ENCODE measurements around the gene ZNF337. TPM values are rescaled to one million over a fixed set of nuclear protein-coding genes. Genes with fewer than 3 reads are reported as not detected.
"Not testable (repeated sequence)": the region's sequence is repeated elsewhere in the genome, so short reads cannot be mapped to it uniquely, and the experiment has no call there.

Gene ZNF337
- total and polyA plus RNA-seq, 9 donors = 14.6 to 28.0 (median 20.1) TPM

GRCh38 chr20:25726357-25726756 is 29.7 kb upstream of the ZNF337 start:
- Histone ChIP-seq H3K27ac (ENCODE audit: low read length) (no peak overlapping the region), H3K9me3 (replicated peaks; ENCODE audit: control insufficient read depth, low read depth, low read length) (peaks cover 17% of the 10 kb centered on the region)

GRCh38 chr20:25725639-25726038 is 29.0 kb upstream of the ZNF337 start:
- Histone ChIP-seq H3K27ac (ENCODE audit: low read length) (no peak overlapping the region), H3K9me3 (replicated peaks; ENCODE audit: control insufficient read depth, low read depth, low read length) (peaks cover 17% of the 10 kb centered on the region), H3K27me3 (ENCODE audit: control insufficient read depth, insufficient read depth, low read length) (no peaks in the 10 kb centered on the region), H3K4me1 (ENCODE audit: control insufficient read depth, insufficient read depth, low read length) (no peaks in the 10 kb centered on the region), H3K36me3 (ENCODE audit: control insufficient read depth, insufficient read depth, low read length) (no peaks in the 10 kb centered on the region), H3K4me3 (ENCODE audit: low read length) (no peak overlapping the region)
- no peak for DNase-seq

More at GRCh38 chr20:25726357-25726756, 29.7 kb upstream of the ZNF337 start:
- Histone ChIP-seq H3K36me3 (ENCODE audit: control insufficient read depth, insufficient read depth, low read length) (no peaks in the 10 kb centered on the region), H3K4me3 (ENCODE audit: low read length) (no peak overlapping the region), H3K27me3 (ENCODE audit: control insufficient read depth, insufficient read depth, low read length) (no peaks in the 10 kb centered on the region), H3K4me1 (ENCODE audit: control insufficient read depth, insufficient read depth, low read length) (no peaks in the 10 kb centered on the region)
- no CpG with 5 or more reads among the region's 1 CpG for WGBS (ENCODE audit: insufficient coverage)
- DNase-seq = no peak

- no peaks in the 10 kb centered on the region for H3K36me3 ChIP-seq (ENCODE audit: control insufficient read depth, insufficient read depth, low read length)
- H3K4me3 ChIP-seq (ENCODE audit: low read length) = no peak overlapping the region
- no peaks in the 10 kb centered on the region for H3K27me3 ChIP-seq (ENCODE audit: control insufficient read depth, insufficient read depth, low read length)
- no CpG with 5 or more reads among the region's 2 CpGs for WGBS (ENCODE audit: insufficient coverage)
- no peaks in the 10 kb centered on the region for H3K4me1 ChIP-seq (ENCODE audit: control insufficient read depth, insufficient read depth, low read length)
- no peak for DNase-seq
- peaks cover 20% of the 10 kb centered on the region for H3K9me3 ChIP-seq (replicated peaks; ENCODE audit: control insufficient read depth, low read depth, low read length)
- H3K27ac ChIP-seq (ENCODE audit: low read length) = no peak overlapping the region
Observed at GRCh38 chr20:25723975-25724374, 27.3 kb upstream of the ZNF337 start.

GRCh38 chr20:25720285-25720684 is 23.6 kb upstream of the ZNF337 start:
- Histone ChIP-seq H3K36me3 (ENCODE audit: control insufficient read depth, insufficient read depth, low read length) (no peaks in the 10 kb centered on the region), H3K4me1 (ENCODE audit: control insufficient read depth, insufficient read depth, low read length) (no peaks in the 10 kb centered on the region), H3K27me3 (ENCODE audit: control insufficient read depth, insufficient read depth, low read length) (no peaks in the 10 kb centered on the region), H3K4me3 (ENCODE audit: low read length) (no peak overlapping the region), H3K9me3 (replicated peaks; ENCODE audit: control insufficient read depth, low read depth, low read length) (peaks cover 5% of the 10 kb centered on the region), H3K27ac (ENCODE audit: low read length) (no peak overlapping the region)
- DNase-seq = no peak
- 83% methylated on average over 4 of the region's 7 CpGs for WGBS (ENCODE audit: insufficient coverage)

GRCh38 chr20:25718896-25719809 is 22.5 kb upstream of the ZNF337 start:
- H3K4me3 ChIP-seq (ENCODE audit: low read length); H3K27ac ChIP-seq (ENCODE audit: low read length); H3K36me3 ChIP-seq (ENCODE audit: control insufficient read depth, insufficient read depth, low read length); DNase-seq; H3K9me3 ChIP-seq (replicated peaks; ENCODE audit: control insufficient read depth, low read depth, low read length); H3K27me3 ChIP-seq (ENCODE audit: control insufficient read depth, insufficient read depth, low read length); H3K4me1 ChIP-seq (ENCODE audit: control insufficient read depth, insufficient read depth, low read length): not testable (repeated sequence)
- WGBS (ENCODE audit: insufficient coverage) = 88% methylated on average over 16 of the region's 20 CpGs

GRCh38 chr20:25707695-25708094 is 11.0 kb upstream of the ZNF337 start:
- Histone ChIP-seq H3K27ac (ENCODE audit: low read length) (no peak overlapping the region), H3K27me3 (ENCODE audit: control insufficient read depth, insufficient read depth, low read length) (no peaks in the 10 kb centered on the region), H3K36me3 (ENCODE audit: control insufficient read depth, insufficient read depth, low read length) (no peaks in the 10 kb centered on the region), H3K9me3 (replicated peaks; ENCODE audit: control insufficient read depth, low read depth, low read length) (peaks cover 2% of the 10 kb centered on the region), H3K4me3 (ENCODE audit: low read length) (no peak overlapping the region), H3K4me1 (ENCODE audit: control insufficient read depth, insufficient read depth, low read length) (no peaks in the 10 kb centered on the region)
- DNase-seq = no peak

GRCh38 chr20:25706793-25707192 is 10.1 kb upstream of the ZNF337 start:
- Histone ChIP-seq H3K9me3 (replicated peaks; ENCODE audit: control insufficient read depth, low read depth, low read length) (no peaks in the 10 kb centered on the region), H3K4me1 (ENCODE audit: control insufficient read depth, insufficient read depth, low read length) (no peaks in the 10 kb centered on the region), H3K36me3 (ENCODE audit: control insufficient read depth, insufficient read depth, low read length) (no peaks in the 10 kb centered on the region), H3K4me3 (ENCODE audit: low read length) (no peak overlapping the region), H3K27me3 (ENCODE audit: control insufficient read depth, insufficient read depth, low read length) (no peaks in the 10 kb centered on the region), H3K27ac (ENCODE audit: low read length) (no peak overlapping the region)
- DNase-seq = no peak
- 88% methylated on average over 5 of the region's 6 CpGs for WGBS (ENCODE audit: insufficient coverage)

- no peak for DNase-seq
- H3K9me3 ChIP-seq (replicated peaks; ENCODE audit: control insufficient read depth, low read depth, low read length) = no peaks in the 10 kb centered on the region
Observed at GRCh38 chr20:25705830-25706351, 9.2 kb upstream of the ZNF337 start.

GRCh38 chr20:25704303-25704702 is 7.7 kb upstream of the ZNF337 start:
- H3K36me3 ChIP-seq (ENCODE audit: control insufficient read depth, insufficient read depth, low read length); DNase-seq: not testable (repeated sequence)
- WGBS (ENCODE audit: insufficient coverage) = no CpG with 5 or more reads among the region's 2 CpGs

More at GRCh38 chr20:25705830-25706351, 9.2 kb upstream of the ZNF337 start:
- H3K4me3 ChIP-seq (ENCODE audit: low read length) = no peak overlapping the region
- no peaks in the 10 kb centered on the region for H3K4me1 ChIP-seq (ENCODE audit: control insufficient read depth, insufficient read depth, low read length)
- H3K36me3 ChIP-seq (ENCODE audit: control insufficient read depth, insufficient read depth, low read length) = no peaks in the 10 kb centered on the region
- H3K27me3 ChIP-seq (ENCODE audit: control insufficient read depth, insufficient read depth, low read length) = no peaks in the 10 kb centered on the region
- no peak overlapping the region for H3K27ac ChIP-seq (ENCODE audit: low read length)

GRCh38 chr20:25700835-25701234 is 4.2 kb upstream of the ZNF337 start:
- DNase-seq; H3K27me3 ChIP-seq (ENCODE audit: control insufficient read depth, insufficient read depth, low read length); H3K27ac ChIP-seq (ENCODE audit: low read length); H3K4me3 ChIP-seq (ENCODE audit: low read length); H3K9me3 ChIP-seq (replicated peaks; ENCODE audit: control insufficient read depth, low read depth, low read length); H3K36me3 ChIP-seq (ENCODE audit: control insufficient read depth, insufficient read depth, low read length); H3K4me1 ChIP-seq (ENCODE audit: control insufficient read depth, insufficient read depth, low read length): not testable (repeated sequence)
- WGBS (ENCODE audit: insufficient coverage) = no CpG with 5 or more reads among the region's 2 CpGs

More at GRCh38 chr20:25704303-25704702, 7.7 kb upstream of the ZNF337 start:
- H3K27ac ChIP-seq (ENCODE audit: low read length); H3K4me3 ChIP-seq (ENCODE audit: low read length); H3K27me3 ChIP-seq (ENCODE audit: control insufficient read depth, insufficient read depth, low read length); H3K4me1 ChIP-seq (ENCODE audit: control insufficient read depth, insufficient read depth, low read length); H3K9me3 ChIP-seq (replicated peaks; ENCODE audit: control insufficient read depth, low read depth, low read length): not testable (repeated sequence)
